AG09309 (cell line): ENCODE results near the gene GPRASP2.
"Not testable (repeated sequence)": the region's sequence is repeated elsewhere in the genome, so short reads cannot be mapped to it uniquely, and the experiment has no call there.

Experiments
- DNase-seq: peaks from one replicate; pipeline ENCODE4 v3.0.0-alpha.2; 2010; ENCODE audit warnings: low read depth
- H3K4me3 ChIP-seq: 2 replicates; pipeline ENCODE4 v1.5.1; 2011; ENCODE audit warnings: mild to moderate bottlenecking, low read depth, low read length, moderate library complexity; ENCODE audit not compliant: control insufficient read depth
- CTCF ChIP-seq: IDR thresholded peaks from 2 replicates; pipeline ENCODE4 v1.5.1; 2011; ENCODE audit warnings: mild to moderate bottlenecking, low read depth, low read length, inconsistent platforms; ENCODE audit not compliant: insufficient read depth, control insufficient read depth; ENCODE audit errors: missing control alignments

The GPRASP2 gene

GRCh38 chrX:102720237-102721168, 8.3 kb downstream of the GPRASP2 start, which contains the start of gene GPRASP3:
TSS of gene GPRASP3 (plus strand) at chrX:102720743. CDS start at chrX:102748996, 28,253 bp downstream.
- peak; percentile 27 for DNase-seq
- H3K4me3 ChIP-seq: peak within 1 kb of the TSS; percentile 61
- TF ChIP-seq CTCF: no peak

GRCh38 chrX:102721169-102721506, 8.9 kb downstream of the GPRASP2 start:
- not testable (repeated sequence) for DNase-seq
- peak overlapping the region; percentile 61 for H3K4me3 ChIP-seq

- H3K4me3 ChIP-seq: no peak overlapping the region
- no peak for TF ChIP-seq CTCF
- DNase-seq: no peak
Observed at GRCh38 chrX:102723456-102723855, 11.2 kb downstream of the GPRASP2 start.

- no peak overlapping the region for H3K4me3 ChIP-seq
- DNase-seq: no peak
- TF ChIP-seq CTCF: no peak
Observed at GRCh38 chrX:102727761-102728160, 15.5 kb downstream of the GPRASP2 start.

- DNase-seq: no peak
- TF ChIP-seq CTCF: no peak
- H3K4me3 ChIP-seq: no peak overlapping the region
Observed at GRCh38 chrX:102728646-102729045, 16.4 kb downstream of the GPRASP2 start.

GRCh38 chrX:102739657-102740056, 27.4 kb downstream of the GPRASP2 start:
- no peak for TF ChIP-seq CTCF
- no peak overlapping the region for H3K4me3 ChIP-seq
- no peak for DNase-seq

- no peak for TF ChIP-seq CTCF
- H3K4me3 ChIP-seq: no peak overlapping the region
- no peak for DNase-seq
Observed at GRCh38 chrX:102744307-102744706, 32.1 kb downstream of the GPRASP2 start.
